ENCODE measurements around the gene MICAL1. TPM values are rescaled to one million over a fixed set of nuclear protein-coding genes. Genes with fewer than 3 reads are reported as not detected.

MICAL1 gene
- total and polyA plus RNA-seq, 2 of the 8 experiments (the other 6 are each of a cell fraction or from before 2014, with no cell fraction given), result 42.5 to 55.4 TPM

DNA sequence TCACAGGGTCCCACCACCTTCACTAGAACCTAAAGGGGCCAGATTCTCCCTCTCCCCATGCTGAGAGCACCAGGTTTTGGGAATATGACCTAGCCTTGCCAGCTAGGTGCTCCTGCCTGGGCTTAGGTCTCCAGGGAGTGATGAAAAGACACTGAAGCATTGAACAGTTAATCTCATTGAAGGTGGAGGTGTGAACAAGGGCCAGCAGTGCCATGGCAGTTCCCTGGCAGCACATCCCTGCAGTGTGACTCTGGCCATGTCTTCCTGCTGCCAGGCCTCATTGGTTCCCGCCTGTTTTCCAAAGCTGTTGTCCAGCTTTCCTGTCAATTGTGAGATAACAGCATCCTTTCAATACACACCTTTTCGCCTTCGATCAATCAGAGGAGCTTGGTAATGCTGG is 26.1 kb downstream of the MICAL1 start:
- no peak overlapping the region for H3K14ac ChIP-seq (ENCODE audit: insufficient read length)
- H3K27me3 ChIP-seq (replicated peaks in 1 of 4; ENCODE audit: control insufficient read depth in 3 of 4, extremely low read depth in 1 of 4, insufficient read depth in 3 of 4, low read length in 3 of 4), result no peaks in the 10 kb centered on the region
- 91% methylated on average over 3 of the region's 3 CpGs; no CpG with 5 or more reads in 1 of the 2 experiments for WGBS, 2 experiments (ENCODE audit: extremely low coverage in 1 of 2, insufficient coverage in 1 of 2, insufficient read length in 1 of 2, insufficient replicate concordance in 2 of 2, low coverage in 1 of 2, low lambda C conversion rate in 2 of 2, missing lambda C conversion rate in 1 of 2)
- H3K23me2 ChIP-seq (ENCODE audit: low read depth, low read length), result no peaks in the 10 kb centered on the region
- H3K9me3 ChIP-seq (ENCODE audit: insufficient read depth in 2 of 2, low read depth in 1 of 2, low read length in 1 of 2), result no peaks in the 10 kb centered on the region
- no peak overlapping the region for H2BK15ac ChIP-seq (ENCODE audit: low read length)
- no peaks in the 10 kb centered on the region for H4K20me1 ChIP-seq (replicated peaks in 1 of 2; ENCODE audit: control insufficient read depth in 1 of 2, insufficient read depth in 2 of 2, low read length in 2 of 2)
- CTCF ChIA-PET (ENCODE audit: partially characterized antibody), result interaction anchor here (0.5 kb wide), 1 partner anchor 247 kb away, joined by 4 read pairs; no protein-coding TSS in a partner anchor
- POLR2A ChIA-PET (ENCODE audit: partially characterized antibody), result interaction anchor here (1.4 kb wide), 1 partner anchor 12 kb away, joined by 3 read pairs; the partner anchor contains the start of genes PPIL6 and SMPD2
- no peak overlapping the region for H3K4me2 ChIP-seq (ENCODE audit: insufficient read depth in 1 of 2, low read depth in 2 of 2, low read length in 2 of 2)
- H3K23ac ChIP-seq (ENCODE audit: insufficient read length), result no peak overlapping the region
- no peak overlapping the region for H3K27ac ChIP-seq (ENCODE audit: low read depth, low read length)
- no peaks in the 10 kb centered on the region for H3K79me2 ChIP-seq (ENCODE audit: control insufficient read depth in 1 of 2, insufficient read depth in 2 of 2, low read length in 2 of 2)
- no peaks in the 10 kb centered on the region for H3K79me1 ChIP-seq (ENCODE audit: low read depth, low read length)
- H4K8ac ChIP-seq (ENCODE audit: extremely low read depth, insufficient read depth, low read length), result no peak overlapping the region
- H2AK5ac ChIP-seq (ENCODE audit: low read depth, low read length), result no peak overlapping the region
- no peak overlapping the region for H2BK120ac ChIP-seq (replicated peaks; ENCODE audit: low read depth, low read length)
- no peaks in the 10 kb centered on the region for H3K36me3 ChIP-seq (ENCODE audit: control insufficient read depth in 2 of 4, insufficient read depth in 4 of 4, low read length in 3 of 4)
- H3K4ac ChIP-seq (replicated peaks; ENCODE audit: insufficient read length, low read depth, low read length), result no peak overlapping the region
- no peak overlapping the region for H4K5ac ChIP-seq (ENCODE audit: insufficient read length, low read depth, low read length)
- FAIRE-seq, result no peak
- H3K56ac ChIP-seq (replicated peaks; ENCODE audit: insufficient read length, low read depth, low read length), result no peak overlapping the region
- no peak overlapping the region for H3K18ac ChIP-seq (ENCODE audit: extremely low read depth, low read length)
- no peaks in the 10 kb centered on the region for H3K4me1 ChIP-seq (replicated peaks in 1 of 4; ENCODE audit: control insufficient read depth in 3 of 4, insufficient read depth in 4 of 4, low read length in 3 of 4)
- no peak overlapping the region for H3K9ac ChIP-seq (replicated peaks in 1 of 4; ENCODE audit: extremely low read depth in 1 of 4, low read depth in 3 of 4, low read length in 3 of 4)
- H2BK20ac ChIP-seq (ENCODE audit: low read length), result no peak overlapping the region
- H2BK5ac ChIP-seq (ENCODE audit: low read depth, low read length), result no peak overlapping the region
- no peak overlapping the region for H2BK12ac ChIP-seq (ENCODE audit: low read depth, low read length)
- H2AFZ ChIP-seq (ENCODE audit: low read length), result no peak overlapping the region
- no peak overlapping the region for H3K4me3 ChIP-seq (ENCODE audit: extremely low read depth in 1 of 4, insufficient read depth in 2 of 4, low read depth in 3 of 4, low read length in 4 of 4)
- DNase-seq (ENCODE audit: low read depth in 1 of 2, low spot score in 2 of 2), result no peak
- no peak overlapping the region for H4K91ac ChIP-seq (replicated peaks; ENCODE audit: insufficient read length, low read length)
- TF ChIP-seq PHF8 (conservative IDR thresholded peaks at IDR 0.05; ENCODE audit: low read depth, low read length), result no peak
- no peak for TF ChIP-seq SAP30 (IDR thresholded peaks at IDR 0.05; ENCODE audit: insufficient read depth, insufficient replicate concordance, low read length)
- no peak for TF ChIP-seq HDAC2 (IDR thresholded peaks at IDR 0.05; ENCODE audit: borderline replicate concordance in 1 of 2, low read depth in 2 of 2, low read length in 2 of 2)
- no peak for TF ChIP-seq CEBPB (IDR thresholded peaks at IDR 0.05; ENCODE audit: low read depth, low read length)
- TF ChIP-seq TBP (IDR thresholded peaks at IDR 0.05; ENCODE audit: low read depth, low read length), result no peak
- TF ChIP-seq EGR1 (IDR thresholded peaks at IDR 0.05; ENCODE audit: borderline replicate concordance, low read depth, low read length), result no peak
- TF ChIP-seq BCL11A (IDR thresholded peaks at IDR 0.05; ENCODE audit: low read depth in 2 of 2, low read length in 2 of 2), result no peak
- TF ChIP-seq TCF12 (IDR thresholded peaks at IDR 0.05; ENCODE audit: low read depth, low read length), result no peak
- no peak for TF ChIP-seq E2F6 (IDR thresholded peaks at IDR 0.05)
- TF ChIP-seq CTCF (IDR thresholded peaks at IDR 0.05; ENCODE audit: control extremely low read depth in 1 of 3, insufficient read depth in 1 of 3, low read depth in 1 of 3, low read length in 3 of 3), result no peak
- no peak for TF ChIP-seq JUN (IDR thresholded peaks at IDR 0.05; ENCODE audit: low read depth, low read length)

Measured in H1 (cell line).